GM18867 (cell line): ENCODE results near the gene POLR2C.

Experiments
- ATAC-seq: cut with Tn5 transposase; IDR thresholded peaks from one replicate; pipeline ENCODE4 v1.9.1; 2021; ENCODE audit warnings: mild to moderate bottlenecking, moderate library complexity; ENCODE audit not compliant: unreplicated experiment

POLR2C gene

GRCh38 chr16:57447186-57447962 lies 15.1 kb upstream of the POLR2C start, which contains the start of the genes CIAPIN1 and COQ9:
Gene CIAPIN1, minus strand, starts transcription at chr16:57447385. Its CDS starts 6,457 bp downstream, at chr16:57440928.
Gene COQ9, plus strand, starts transcription at chr16:57447479. Its CDS starts 27 bp downstream, at chr16:57447506.
- peak; percentile 98 for ATAC-seq

GRCh38 chr16:57452021-57452420 lies 10.5 kb upstream of the POLR2C start:
- ATAC-seq, result no peak

GRCh38 chr16:57462978-57463362 lies 491 bp downstream of the POLR2C start:
- no peak for ATAC-seq

GRCh38 chr16:57464523-57464922 lies 2.0 kb downstream of the POLR2C start:
- ATAC-seq, result no peak

GRCh38 chr16:57468346-57468745 lies 5.9 kb downstream of the POLR2C start:
- ATAC-seq, result no peak

- no peak for ATAC-seq
Measured at GRCh38 chr16:57469046-57469445, 6.6 kb downstream of the POLR2C start.

- no peak for ATAC-seq
Measured at GRCh38 chr16:57469917-57470470, 7.5 kb downstream of the POLR2C start.

GRCh38 chr16:57470711-57471110 lies 8.2 kb downstream of the POLR2C start:
- no peak for ATAC-seq

- no peak for ATAC-seq
Measured at GRCh38 chr16:57471209-57471608, 8.7 kb downstream of the POLR2C start.

GRCh38 chr16:57471852-57472664 lies 9.6 kb downstream of the POLR2C start:
- ATAC-seq, result no peak

GRCh38 chr16:57472665-57473060 lies 10.2 kb downstream of the POLR2C start:
- no peak for ATAC-seq

GRCh38 chr16:57473176-57473840 lies 10.8 kb downstream of the POLR2C start:
- no peak for ATAC-seq

- ATAC-seq, result no peak
Measured at GRCh38 chr16:57473906-57474305, 11.4 kb downstream of the POLR2C start.

- ATAC-seq, result no peak
Measured at GRCh38 chr16:57474671-57475661, 12.5 kb downstream of the POLR2C start.

GRCh38 chr16:57475711-57476339 lies 13.3 kb downstream of the POLR2C start:
- peak; percentile 86 for ATAC-seq

GRCh38 chr16:57476546-57477410 lies 14.3 kb downstream of the POLR2C start:
- ATAC-seq, result no peak

GRCh38 chr16:57477531-57478202 lies 15.2 kb downstream of the POLR2C start:
- no peak for ATAC-seq
